HG03565 (cell line): ENCODE data around the gene PPARG.
"Not testable (repeated sequence)": the region's sequence is repeated elsewhere in the genome, so short reads cannot be mapped to it uniquely, and the experiment has no call there.

Experiments
- ATAC-seq: cut with Tn5 transposase; IDR thresholded peaks from one replicate; pipeline ENCODE4 v1.9.1; 2021; ENCODE audit warnings: mild to moderate bottlenecking, moderate library complexity; ENCODE audit not compliant: unreplicated experiment

The PPARG gene

GRCh38 chr3:12288182-12289129 lies at the start of gene PPARG:
TSS of gene PPARG (plus strand) at chr3:12289070. CDS start at chr3:12379712, 90,642 bp downstream.
- ATAC-seq = no peak

- ATAC-seq = no peak
Observed at GRCh38 chr3:12239301-12239700, 49.6 kb upstream of the PPARG start.

- no peak for ATAC-seq
Observed at GRCh38 chr3:12242772-12243171, 46.1 kb upstream of the PPARG start.

- ATAC-seq = no peak
Observed at GRCh38 chr3:12246497-12247163, 42.2 kb upstream of the PPARG start.

- no peak for ATAC-seq
Observed at GRCh38 chr3:12247411-12247810, 41.5 kb upstream of the PPARG start.

- ATAC-seq = no peak
Observed at GRCh38 chr3:12249519-12249918, 39.4 kb upstream of the PPARG start.

- no peak for ATAC-seq
Observed at GRCh38 chr3:12252889-12253288, 36.0 kb upstream of the PPARG start.

GRCh38 chr3:12253516-12254343 lies 35.1 kb upstream of the PPARG start:
- no peak for ATAC-seq

GRCh38 chr3:12255393-12255792 lies 33.5 kb upstream of the PPARG start:
- no peak for ATAC-seq

GRCh38 chr3:12258911-12259310 lies 30.0 kb upstream of the PPARG start:
- no peak for ATAC-seq

GRCh38 chr3:12262173-12262572 lies 26.7 kb upstream of the PPARG start:
- not testable (repeated sequence) for ATAC-seq

- ATAC-seq = no peak
Observed at GRCh38 chr3:12265508-12265907, 23.4 kb upstream of the PPARG start.

GRCh38 chr3:12266038-12266437 lies 22.8 kb upstream of the PPARG start:
- ATAC-seq = no peak

- no peak for ATAC-seq
Observed at GRCh38 chr3:12267376-12268030, 21.4 kb upstream of the PPARG start.

GRCh38 chr3:12268049-12268735 lies 20.7 kb upstream of the PPARG start:
- ATAC-seq = no peak

- no peak for ATAC-seq
Observed at GRCh38 chr3:12270976-12271375, 17.9 kb upstream of the PPARG start.

- peak; percentile 96 for ATAC-seq
Observed at GRCh38 chr3:12273045-12273695, 15.7 kb upstream of the PPARG start.

- ATAC-seq = no peak
Observed at GRCh38 chr3:12275974-12276650, 12.8 kb upstream of the PPARG start.

- not testable (repeated sequence) for ATAC-seq
Observed at GRCh38 chr3:12276827-12277226, 12.0 kb upstream of the PPARG start.
